Measurements from ENCODE around the gene RCN1.

DNA sequence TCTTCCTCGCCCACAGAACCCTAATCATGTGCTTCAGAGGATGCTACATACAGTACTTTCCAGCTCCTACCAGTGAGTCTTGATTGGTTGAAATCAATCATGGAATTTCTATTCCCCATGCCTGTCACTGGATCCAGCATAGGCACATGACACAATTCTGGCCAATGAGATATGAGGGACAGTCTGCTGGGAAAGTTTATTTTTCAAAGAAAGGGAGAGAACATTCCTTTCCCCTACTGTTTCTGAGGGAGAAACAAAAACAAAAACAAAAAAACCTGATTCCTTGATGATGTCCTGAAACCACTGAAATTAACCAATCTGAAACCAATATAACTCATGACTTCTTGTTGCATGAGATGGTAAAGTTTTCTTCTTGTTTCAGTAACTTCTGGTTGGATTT is 3.3 kb upstream of the RCN1 start:
- TF ChIP-seq, protein P1, sequence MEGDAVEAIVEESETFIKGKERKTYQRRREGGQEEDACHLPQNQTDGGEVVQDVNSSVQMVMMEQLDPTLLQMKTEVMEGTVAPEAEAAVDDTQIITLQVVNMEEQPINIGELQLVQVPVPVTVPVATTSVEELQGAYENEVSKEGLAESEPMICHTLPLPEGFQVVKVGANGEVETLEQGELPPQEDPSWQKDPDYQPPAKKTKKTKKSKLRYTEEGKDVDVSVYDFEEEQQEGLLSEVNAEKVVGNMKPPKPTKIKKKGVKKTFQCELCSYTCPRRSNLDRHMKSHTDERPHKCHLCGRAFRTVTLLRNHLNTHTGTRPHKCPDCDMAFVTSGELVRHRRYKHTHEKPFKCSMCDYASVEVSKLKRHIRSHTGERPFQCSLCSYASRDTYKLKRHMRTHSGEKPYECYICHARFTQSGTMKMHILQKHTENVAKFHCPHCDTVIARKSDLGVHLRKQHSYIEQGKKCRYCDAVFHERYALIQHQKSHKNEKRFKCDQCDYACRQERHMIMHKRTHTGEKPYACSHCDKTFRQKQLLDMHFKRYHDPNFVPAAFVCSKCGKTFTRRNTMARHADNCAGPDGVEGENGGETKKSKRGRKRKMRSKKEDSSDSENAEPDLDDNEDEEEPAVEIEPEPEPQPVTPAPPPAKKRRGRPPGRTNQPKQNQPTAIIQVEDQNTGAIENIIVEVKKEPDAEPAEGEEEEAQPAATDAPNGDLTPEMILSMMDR (IDR thresholded peaks at IDR 0.05; ENCODE audit: insufficient read depth, low read depth, low read length) = no peak
- TF ChIP-seq EZH2 (IDR thresholded peaks at IDR 0.05; ENCODE audit: insufficient read depth, low read length) = no peak

Measured in astrocyte (in vitro differentiated cells and primary cell).